Left ventricle myocardium inferior (tissue), 1 donor: Measurements from ENCODE around the gene DTL. TPM values are rescaled to one million over a fixed set of nuclear protein-coding genes. Genes with fewer than 3 reads are reported as not detected.

ENCODE experiments used
- DNase-seq: peaks from one replicate; pipeline ENCODE4 v3.0.0-alpha.2; 2020
- H3K27ac ChIP-seq: fragments of 200-600 bp; replicated peaks from 2 replicates; pipeline ENCODE4 v1.8.0; 2021
- H3K27me3 ChIP-seq: fragments of 200-600 bp; 2 replicates; pipeline ENCODE4 v1.8.0; 2021; ENCODE audit warnings: low read depth
- H3K36me3 ChIP-seq: fragments of 200-600 bp; 2 replicates; pipeline ENCODE4 v1.8.0; 2021
- H3K4me1 ChIP-seq: fragments of 200-600 bp; 2 replicates; pipeline ENCODE4 v1.8.0; 2021
- H3K4me3 ChIP-seq: fragments of 200-600 bp; 2 replicates; pipeline ENCODE4 v1.8.0; 2021; ENCODE audit warnings: mild to moderate bottlenecking, moderate library complexity
- H3K9me3 ChIP-seq: fragments of 200-600 bp; replicated peaks from 2 replicates; pipeline ENCODE4 v1.8.0; 2021
- CTCF ChIP-seq: fragments of 200-600 bp; IDR thresholded peaks from 2 replicates; pipeline ENCODE4 v1.8.0; 2021; ENCODE audit warnings: antibody characterized with exemption, mild to moderate bottlenecking, borderline replicate concordance
- intact Hi-C: fragments of 100-400 bp; cut with micrococcal nuclease; formaldehyde crosslinking; loops from one replicate; pipeline ENCODE4 v1.11.0; 2022
- total RNA-seq: library from RNA; stranded (reverse); fragmentation: NEBNext Ultra II Directional; extraction: Animal tissue kit (Norgen Biotek cat#: 25700); gene quantifications from one replicate; pipeline ENCODE4 v1.2.1, GENCODE V29; 2021
- donor health status: DM: no; HTN: yes; CAD: no; lungs with severe emphysema.

DTL gene
- total RNA-seq, 1 donor from 2014 or later: 0.30 TPM

GRCh38 chr1:212004895-212005608, 30.5 kb upstream of the DTL start:
- no peak overlapping the region for H3K27ac ChIP-seq
- H3K27me3 ChIP-seq: no peaks in the 10 kb centered on the region
- no peaks in the 10 kb centered on the region for H3K4me1 ChIP-seq
- peaks cover 35% of the 10 kb centered on the region for H3K36me3 ChIP-seq
- no peak overlapping the region for H3K4me3 ChIP-seq
- intact Hi-C loops: no loop called here
- TF ChIP-seq CTCF: no peak
- no peaks in the 10 kb centered on the region for H3K9me3 ChIP-seq
- no peak for DNase-seq

DNA sequence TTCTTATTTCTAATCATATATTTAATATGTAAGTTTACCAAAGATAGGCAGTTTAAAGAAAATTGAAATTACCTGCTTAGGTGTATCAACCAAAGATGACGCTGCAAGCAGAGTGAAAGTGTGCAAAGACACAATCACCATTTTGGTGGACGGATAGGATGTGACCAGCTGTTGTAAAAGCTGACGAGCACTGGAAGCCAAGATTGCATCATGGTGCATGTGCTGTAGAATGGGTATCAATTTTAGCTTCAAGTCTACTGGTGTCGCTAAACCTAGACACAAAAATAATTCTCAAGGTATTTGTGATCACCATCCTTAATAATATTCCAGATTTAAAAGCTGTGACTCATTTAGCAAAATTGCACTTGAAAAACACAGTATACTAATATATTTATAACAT, 28.4 kb upstream of the DTL start:
- H3K36me3 ChIP-seq: peaks cover 37% of the 10 kb centered on the region
- H3K4me3 ChIP-seq: no peak overlapping the region
- no peaks in the 10 kb centered on the region for H3K4me1 ChIP-seq
- no peaks in the 10 kb centered on the region for H3K9me3 ChIP-seq
- no peaks in the 10 kb centered on the region for H3K27me3 ChIP-seq
- intact Hi-C loops: no loop called here
- H3K27ac ChIP-seq: no peak overlapping the region
- no peak for TF ChIP-seq CTCF
- no peak for DNase-seq

- DNase-seq: no peak
- intact Hi-C loops: no loop called here
- TF ChIP-seq CTCF: no peak
- Histone ChIP-seq H3K27me3 (no peaks in the 10 kb centered on the region), H3K4me1 (peaks cover 3% of the 10 kb centered on the region), H3K9me3 (no peaks in the 10 kb centered on the region), H3K27ac (no peak overlapping the region), H3K4me3 (no peak overlapping the region), H3K36me3 (peaks cover 37% of the 10 kb centered on the region)
Observed at GRCh38 chr1:212007886-212008285, 27.7 kb upstream of the DTL start.

DNA sequence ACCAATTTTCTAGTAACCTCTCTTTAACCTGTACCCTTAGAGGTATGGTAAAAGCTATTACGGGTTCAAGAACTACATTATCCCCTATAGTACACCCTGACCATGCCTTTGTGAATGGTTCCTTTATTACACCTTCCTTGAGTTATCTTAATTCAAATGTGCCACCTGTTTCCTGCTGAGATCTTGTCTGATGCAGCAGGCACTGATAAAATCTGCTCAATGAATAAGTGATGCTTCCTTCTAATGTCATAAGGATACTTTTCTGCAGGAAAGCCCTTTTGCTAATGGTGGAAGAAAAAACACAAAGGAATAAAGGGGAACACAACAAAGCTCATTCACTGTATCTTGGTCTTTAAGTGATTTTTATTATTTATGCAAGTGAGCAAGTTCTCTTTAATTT, 26.0 kb upstream of the DTL start:
- TF ChIP-seq CTCF: no peak
- intact Hi-C loops: no loop called here

DNA sequence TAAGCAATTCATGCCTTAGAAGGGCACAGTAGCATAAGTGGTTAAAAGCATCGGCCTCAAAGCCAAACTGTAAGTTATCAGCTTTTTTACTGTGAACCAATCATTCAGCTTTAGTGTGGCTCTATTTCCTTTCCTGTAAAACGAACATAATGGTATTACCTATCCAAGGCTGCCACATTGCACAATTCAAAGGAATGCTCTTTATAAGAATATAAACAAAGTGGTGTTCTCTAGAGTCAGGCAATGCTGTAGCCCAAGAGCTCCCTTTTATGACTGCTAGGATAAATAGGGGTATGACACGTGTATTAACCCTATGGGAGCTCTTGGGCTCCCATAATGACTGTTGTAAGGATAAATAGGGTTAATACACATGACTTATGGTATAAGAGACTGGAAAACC, 25.5 kb upstream of the DTL start:
- Histone ChIP-seq H3K27ac (no peak overlapping the region), H3K36me3 (peaks cover 34% of the 10 kb centered on the region), H3K4me3 (no peak overlapping the region), H3K9me3 (no peaks in the 10 kb centered on the region), H3K27me3 (no peaks in the 10 kb centered on the region), H3K4me1 (peaks cover 5% of the 10 kb centered on the region)
- no peak for DNase-seq
- TF ChIP-seq CTCF: no peak
- intact Hi-C loops: no loop called here

More for the DNA sequence above, 26.0 kb upstream of the DTL start:
- Histone ChIP-seq H3K9me3 (no peaks in the 10 kb centered on the region), H3K27ac (no peak overlapping the region), H3K4me1 (peaks cover 5% of the 10 kb centered on the region), H3K4me3 (no peak overlapping the region), H3K27me3 (no peaks in the 10 kb centered on the region), H3K36me3 (peaks cover 37% of the 10 kb centered on the region)
- DNase-seq: no peak
